Testis (tissue), 3 donors: ENCODE results near the gene PGC. TPM values are rescaled to one million over a fixed set of nuclear protein-coding genes. Genes with fewer than 3 reads are reported as not detected.

Source experiments
- DNase-seq: peaks from one replicate; pipeline ENCODE4 v3.0.0-alpha.2; 2019
- H3K27ac ChIP-seq, 2 donors: fragments of 200-600 bp; sonication (generic); one replicate each; pipeline ENCODE4 v1.5.1; 2019
- H3K27me3 ChIP-seq: fragments of 200-600 bp; sonication (generic); one replicate; pipeline ENCODE4 v1.5.1; 2019
- H3K36me3 ChIP-seq: fragments of 200-600 bp; sonication (generic); one replicate; pipeline ENCODE4 v1.5.1; 2017; ENCODE audit warnings: low read depth; ENCODE audit errors: missing control alignments
- H3K4me1 ChIP-seq: fragments of 200-600 bp; sonication (generic); one replicate; pipeline ENCODE4 v1.5.1; 2019
- H3K4me3 ChIP-seq, 2 donors: fragments of 200-600 bp; sonication (generic); one replicate each; pipeline ENCODE4 v1.5.1; 2017 to 2019
- H3K9me3 ChIP-seq: fragments of 200-600 bp; sonication (generic); one replicate; pipeline ENCODE4 v1.5.1; 2017
- CTCF ChIP-seq, 3 experiments: fragments of 450-650 bp in 2 of 3; fragments of 200-600 bp in 1 of 3; sonication (generic) in 1 of 3; IDR thresholded peaks; one replicate each; pipeline ENCODE4 v1.5.1; 2016 to 2019; ENCODE audit warnings: antibody characterized with exemption in 3 of 3, mild to moderate bottlenecking in 2 of 3, moderate library complexity in 1 of 3
- POLR2A ChIP-seq: fragments of 450-650 bp; IDR thresholded peaks from one replicate; pipeline ENCODE4 v1.6.1; 2017; ENCODE audit warnings: antibody characterized with exemption, mild to moderate bottlenecking, moderate library complexity
- WGBS, 2 donors: methylation state at CpG; one replicate each; pipeline ENCODE4 v1.1.5; 2018; 5-methylcytosine and 5-hydroxymethylcytosine counted together
- intact Hi-C: fragments of 100-400 bp; cut with DNase I; formaldehyde crosslinking; loops from one replicate; pipeline ENCODE4 v1.15.1; 2023; ENCODE audit warnings: low total_unique reads
- polyA plus RNA-seq: library from polyadenylated mRNA; stranded (reverse); fragments of 350-450 nt; fragmentation: Illumina TruSeq; extraction: RNeasy Lipid Tissue Mini Kit (QIAGEN cat#74804); gene quantifications from one replicate; pipeline ENCODE4 v1.2.3, GENCODE V29; 2014; ENCODE audit warnings: low read depth, low replicate concordance; ENCODE audit not compliant: insufficient read depth
- total RNA-seq, 2 donors: library from RNA; depleted of rRNA; stranded (reverse); fragments of >200 nt; gene quantifications; one replicate each; pipeline ENCODE4 v1.2.3, GENCODE V29; 2016

Gene PGC
- total and polyA plus RNA-seq, 3 donors from 2014 or later = 0.42 to 1.3 TPM; not detected in 1

DNA sequence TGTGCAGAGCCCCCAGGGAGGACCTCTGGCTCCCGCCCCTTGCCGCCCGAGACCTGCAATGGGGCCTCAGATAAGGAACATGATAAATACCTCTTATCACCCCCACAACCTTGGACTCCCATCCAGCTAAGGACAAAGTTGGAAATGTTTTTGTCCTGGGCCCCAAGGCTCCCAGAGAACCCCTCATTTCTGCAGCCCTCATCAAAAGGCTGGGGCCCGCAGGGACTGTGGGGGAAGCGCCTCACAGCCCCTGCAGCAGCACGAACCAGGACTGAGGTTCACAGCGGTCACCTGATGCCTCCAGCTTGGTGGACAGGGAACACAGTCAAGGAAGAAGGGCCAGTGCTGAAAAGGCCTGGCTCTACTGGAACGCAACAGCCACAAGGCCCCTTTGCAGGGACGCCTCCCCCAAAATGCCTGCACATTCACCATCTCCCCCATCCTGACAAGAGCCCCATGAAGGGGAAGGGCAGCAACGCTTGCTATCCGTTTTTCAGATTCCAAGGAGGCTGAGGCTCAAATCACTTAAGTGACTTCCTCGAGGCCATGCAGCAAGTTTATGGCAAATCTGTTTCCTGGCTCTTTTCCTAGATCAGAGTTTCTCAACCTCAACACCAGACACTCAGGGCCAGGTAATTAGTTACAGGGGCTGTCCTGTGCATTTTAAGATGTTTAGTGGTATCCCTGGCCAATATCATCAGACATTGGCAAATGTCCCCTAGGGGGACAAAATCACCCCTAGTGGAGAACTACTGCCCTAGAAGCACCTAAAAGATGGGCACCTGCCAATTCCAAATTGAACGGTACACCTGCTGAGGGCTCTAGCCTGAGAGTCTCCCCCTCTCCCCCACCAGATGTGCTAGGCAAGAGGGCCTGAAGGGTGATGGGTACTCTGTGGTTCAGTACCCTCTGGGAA, 22.4 kb downstream of the PGC start:
- 56 to 62% methylated on average over 13 of the region's 13 CpGs for WGBS, 2 donors
- DNase-seq = no peak
- Histone ChIP-seq H3K36me3 (no peaks in the 10 kb centered on the region), H3K27me3 (no peaks in the 10 kb centered on the region), H3K4me1 (peaks cover 16% of the 10 kb centered on the region), H3K9me3 (no peaks in the 10 kb centered on the region), H3K4me3 (no peak overlapping the region), H3K27ac (no peak overlapping the region)
- intact Hi-C loops = no loop called here
- TF ChIP-seq POLR2A = no peak
- TF ChIP-seq CTCF (IDR thresholded peaks at IDR 0.05) = no peak

DNA sequence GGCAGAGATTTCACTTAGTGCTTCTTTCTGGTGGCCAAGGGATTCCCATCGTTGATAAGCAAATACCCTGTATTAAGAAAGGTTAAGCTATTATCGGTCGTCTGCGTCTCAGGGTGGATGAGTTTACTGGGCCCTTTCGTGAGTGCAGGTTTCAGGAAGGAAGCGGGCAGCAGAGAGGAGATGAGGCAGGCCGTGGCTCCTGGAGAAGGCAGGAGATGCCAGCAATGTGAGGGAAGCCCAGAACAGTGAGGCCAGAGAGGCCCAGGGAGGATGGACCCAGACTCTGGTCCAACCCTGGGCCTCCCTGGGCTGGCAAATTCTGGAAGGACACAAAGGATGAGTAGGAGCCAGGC, 23.0 kb downstream of the PGC start:
- Histone ChIP-seq H3K27me3 (no peaks in the 10 kb centered on the region), H3K36me3 (no peaks in the 10 kb centered on the region), H3K27ac (no peak overlapping the region), H3K4me1 (peaks cover 16% of the 10 kb centered on the region), H3K4me3 (no peak overlapping the region), H3K9me3 (no peaks in the 10 kb centered on the region)
- intact Hi-C loops = no loop called here
- DNase-seq = no peak
- 54 to 56% methylated on average over 7 of the region's 7 CpGs for WGBS, 2 donors
- TF ChIP-seq CTCF (IDR thresholded peaks at IDR 0.05) = no peak
- TF ChIP-seq POLR2A = no peak

- peak; percentile 50 for DNase-seq
- TF ChIP-seq POLR2A (no peak), CTCF (IDR thresholded peaks at IDR 0.05) (no peak)
- Histone ChIP-seq H3K4me3 (no peak overlapping the region), H3K9me3 (no peaks in the 10 kb centered on the region), H3K27ac (no peak overlapping the region), H3K27me3 (no peaks in the 10 kb centered on the region), H3K4me1 (peaks cover 16% of the 10 kb centered on the region), H3K36me3 (no peaks in the 10 kb centered on the region)
- WGBS, 2 donors = 55 to 66% methylated on average over 9 to 21 of the region's 21 CpGs
- intact Hi-C loops = no loop called here
These were observed 23.5 kb downstream of the PGC start for GRCh38 chr6:41723530-41724227.

DNA sequence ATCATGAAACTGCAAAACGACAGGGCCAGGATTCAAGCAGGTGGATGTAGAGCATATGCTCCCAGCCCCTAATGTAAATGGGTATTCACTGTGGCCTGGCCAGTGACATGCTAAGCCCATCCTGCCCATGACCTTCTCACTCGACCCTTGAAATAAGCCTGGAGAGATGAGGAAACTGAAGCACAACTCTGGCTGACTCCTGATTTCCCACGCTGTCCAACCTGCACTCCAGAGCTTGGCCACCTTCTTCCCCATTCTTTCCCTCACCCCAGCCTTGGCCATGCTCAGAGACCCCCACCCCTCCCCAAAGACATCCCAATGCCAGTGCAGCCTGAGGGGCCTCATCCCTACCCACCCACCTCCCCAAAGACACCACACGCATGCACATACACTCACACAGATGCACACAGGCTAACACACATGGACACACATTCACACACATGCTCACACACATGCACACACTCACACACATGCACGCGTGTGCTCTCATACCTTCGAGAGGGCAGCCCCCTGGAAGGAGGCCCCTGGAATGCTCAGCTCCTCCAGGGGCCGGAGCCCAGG, 24.1 kb downstream of the PGC start:
- intact Hi-C loops = no loop called here
- peaks cover 16% of the 10 kb centered on the region for H3K4me1 ChIP-seq
- H3K27ac ChIP-seq = no peak overlapping the region
- no peaks in the 10 kb centered on the region for H3K36me3 ChIP-seq
- TF ChIP-seq CTCF (IDR thresholded peaks at IDR 0.05) = no peak
- TF ChIP-seq POLR2A = no peak
- no peak for DNase-seq
- H3K27me3 ChIP-seq = no peaks in the 10 kb centered on the region
- WGBS, 2 donors = 69 to 75% methylated on average over 6 to 8 of the region's 8 CpGs
- H3K9me3 ChIP-seq = no peaks in the 10 kb centered on the region
- no peak overlapping the region for H3K4me3 ChIP-seq
